GM21390 (cell line): Measurements from ENCODE around the gene HSPG2.
A peak's percentile ranks its signal among the peaks of the same experiment; 100 is the strongest.

Experiments used
- ATAC-seq: cut with Tn5 transposase; IDR thresholded peaks from one replicate; pipeline ENCODE4 v1.9.1; 2021; ENCODE audit not compliant: unreplicated experiment

The HSPG2 gene

GRCh38 chr1:21774835-21775549 lies 162.1 kb downstream of the HSPG2 start:
- ATAC-seq, result no peak

GRCh38 chr1:21773585-21773984 lies 163.5 kb downstream of the HSPG2 start:
- peak; percentile 67 for ATAC-seq
